Loucy (cell line): Measurements from ENCODE around the gene LRCH2.

Experiments
- EZH2phosphoT487 ChIP-seq: fragments of 200-600 bp; IDR thresholded peaks from 2 replicates; pipeline ENCODE4 v1.6.1; 2018; ENCODE audit warnings: antibody characterized with exemption, mild to moderate bottlenecking, moderate library complexity, borderline replicate concordance
- TF ChIP-seq, protein P1 (sequence below): fragments of 200-600 bp; sonication (generic); conservative IDR thresholded peaks from 2 replicates; pipeline ENCODE4 v1.5.1; 2014; ENCODE audit warnings: mild to moderate bottlenecking, antibody characterized with exemption, low read length

DNA sequence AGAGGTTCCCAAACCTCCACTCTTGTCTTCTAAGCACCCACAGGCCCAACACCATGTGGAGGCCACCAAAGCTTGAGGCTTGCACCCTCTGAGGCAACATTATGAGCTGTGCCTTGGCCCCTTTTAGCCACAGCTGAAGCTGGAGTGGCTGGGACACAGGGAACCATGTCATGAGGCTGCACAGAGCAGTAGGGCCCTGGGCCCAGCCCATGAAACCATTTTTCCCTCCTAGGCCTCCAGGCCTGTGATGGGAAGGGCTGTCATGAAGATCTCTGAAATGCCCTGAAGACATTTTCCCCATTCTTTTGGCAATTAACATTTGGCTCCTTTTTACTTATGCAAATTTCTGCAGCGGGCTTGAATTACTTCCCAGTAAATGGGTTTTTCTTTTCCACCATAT, 29.9 kb downstream of the LRCH2 start:
- TF ChIP-seq, protein P1, sequence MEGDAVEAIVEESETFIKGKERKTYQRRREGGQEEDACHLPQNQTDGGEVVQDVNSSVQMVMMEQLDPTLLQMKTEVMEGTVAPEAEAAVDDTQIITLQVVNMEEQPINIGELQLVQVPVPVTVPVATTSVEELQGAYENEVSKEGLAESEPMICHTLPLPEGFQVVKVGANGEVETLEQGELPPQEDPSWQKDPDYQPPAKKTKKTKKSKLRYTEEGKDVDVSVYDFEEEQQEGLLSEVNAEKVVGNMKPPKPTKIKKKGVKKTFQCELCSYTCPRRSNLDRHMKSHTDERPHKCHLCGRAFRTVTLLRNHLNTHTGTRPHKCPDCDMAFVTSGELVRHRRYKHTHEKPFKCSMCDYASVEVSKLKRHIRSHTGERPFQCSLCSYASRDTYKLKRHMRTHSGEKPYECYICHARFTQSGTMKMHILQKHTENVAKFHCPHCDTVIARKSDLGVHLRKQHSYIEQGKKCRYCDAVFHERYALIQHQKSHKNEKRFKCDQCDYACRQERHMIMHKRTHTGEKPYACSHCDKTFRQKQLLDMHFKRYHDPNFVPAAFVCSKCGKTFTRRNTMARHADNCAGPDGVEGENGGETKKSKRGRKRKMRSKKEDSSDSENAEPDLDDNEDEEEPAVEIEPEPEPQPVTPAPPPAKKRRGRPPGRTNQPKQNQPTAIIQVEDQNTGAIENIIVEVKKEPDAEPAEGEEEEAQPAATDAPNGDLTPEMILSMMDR, result no peak
- no peak for TF ChIP-seq EZH2phosphoT487
